ENCODE data around the gene SPG11.

DNA sequence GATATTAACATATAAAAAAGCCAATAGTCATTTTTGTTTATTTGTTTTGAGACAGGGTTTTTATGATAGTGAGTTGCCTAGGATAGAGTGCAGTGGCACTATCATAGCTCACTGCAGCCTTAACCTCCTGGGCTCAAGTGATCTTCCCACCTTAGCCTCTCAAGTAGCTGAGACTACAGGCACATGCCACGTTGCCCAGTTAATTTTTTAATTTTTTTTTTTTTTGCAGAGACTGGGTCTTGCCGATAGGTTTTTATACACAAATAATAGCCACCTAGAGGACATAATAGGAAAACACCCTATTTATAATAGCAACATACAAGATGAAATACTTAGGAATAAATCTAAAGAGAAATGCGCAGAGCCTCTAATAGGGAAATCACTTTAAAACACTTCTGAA, 113.2 kb downstream of the SPG11 start:
- TF ChIP-seq EZH2phosphoT487 (IDR thresholded peaks at IDR 0.05; ENCODE audit: insufficient read depth, low read depth), result no peak
- no peak for TF ChIP-seq EZH2 (IDR thresholded peaks at IDR 0.05; ENCODE audit: insufficient read depth, poor library complexity, severe bottlenecking)

Data from GM23248 (cell line).